ENCODE measurements around the gene SHPK. TPM values are rescaled to one million over a fixed set of nuclear protein-coding genes. Genes with fewer than 3 reads are reported as not detected.
"Not testable (repeated sequence)": the region's sequence is repeated elsewhere in the genome, so short reads cannot be mapped to it uniquely, and the experiment has no call there.

The SHPK gene
- total RNA-seq, 1 experiment from 2014 or later, result 21.4 TPM

GRCh38 chr17:3583456-3583855 is 52.6 kb downstream of the SHPK start:
- Histone ChIP-seq H3K36me3 (ENCODE audit: low read depth) (peaks cover 4% of the 10 kb centered on the region; the same call in 1 of the 2 replicates), H4K20me1 (ENCODE audit: insufficient read depth) (no peaks in the 10 kb centered on the region), H3F3A (ENCODE audit: insufficient read depth, low read depth) (no peaks in the 10 kb centered on the region), H3K4me1 (replicated peaks; ENCODE audit: insufficient read depth) (no peaks in the 10 kb centered on the region), H2AFZ (no peak overlapping the region), H3K79me2 (ENCODE audit: low read depth) (no peaks in the 10 kb centered on the region), H3K27me3 (ENCODE audit: insufficient read depth, low read depth) (no peaks in the 10 kb centered on the region), H3K27ac (no peak overlapping the region), H3K4me2 (no peak overlapping the region), H3K9me3 (ENCODE audit: insufficient read depth, low read depth) (no peaks in the 10 kb centered on the region), H3K9me2 (ENCODE audit: insufficient read depth) (no peaks in the 10 kb centered on the region), H3K4me3 (no peak overlapping the region)
- ChIA-PET CTCF (no interaction called here), POLR2A (ENCODE audit: unreplicated experiment) (no interaction called here)
- no peak for DNase-seq
- BruUV-seq (replicated peaks), result no TSS peak
- no peak for TF ChIP-seq EZH2 (IDR thresholded peaks at IDR 0.05; ENCODE audit: low read depth)
- TF ChIP-seq, protein P1, sequence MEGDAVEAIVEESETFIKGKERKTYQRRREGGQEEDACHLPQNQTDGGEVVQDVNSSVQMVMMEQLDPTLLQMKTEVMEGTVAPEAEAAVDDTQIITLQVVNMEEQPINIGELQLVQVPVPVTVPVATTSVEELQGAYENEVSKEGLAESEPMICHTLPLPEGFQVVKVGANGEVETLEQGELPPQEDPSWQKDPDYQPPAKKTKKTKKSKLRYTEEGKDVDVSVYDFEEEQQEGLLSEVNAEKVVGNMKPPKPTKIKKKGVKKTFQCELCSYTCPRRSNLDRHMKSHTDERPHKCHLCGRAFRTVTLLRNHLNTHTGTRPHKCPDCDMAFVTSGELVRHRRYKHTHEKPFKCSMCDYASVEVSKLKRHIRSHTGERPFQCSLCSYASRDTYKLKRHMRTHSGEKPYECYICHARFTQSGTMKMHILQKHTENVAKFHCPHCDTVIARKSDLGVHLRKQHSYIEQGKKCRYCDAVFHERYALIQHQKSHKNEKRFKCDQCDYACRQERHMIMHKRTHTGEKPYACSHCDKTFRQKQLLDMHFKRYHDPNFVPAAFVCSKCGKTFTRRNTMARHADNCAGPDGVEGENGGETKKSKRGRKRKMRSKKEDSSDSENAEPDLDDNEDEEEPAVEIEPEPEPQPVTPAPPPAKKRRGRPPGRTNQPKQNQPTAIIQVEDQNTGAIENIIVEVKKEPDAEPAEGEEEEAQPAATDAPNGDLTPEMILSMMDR (conservative IDR thresholded peaks at IDR 0.05), result no peak
- intact Hi-C loops (cut with micrococcal nuclease; ENCODE audit: unreplicated experiment), result no loop called here

- POLR2A ChIA-PET (ENCODE audit: unreplicated experiment), result no interaction called here
- Histone ChIP-seq H3K4me1 (replicated peaks; ENCODE audit: insufficient read depth) (no peaks in the 10 kb centered on the region), H3K36me3 (ENCODE audit: low read depth) (peaks cover 4% of the 10 kb centered on the region; the same call in 1 of the 2 replicates), H3K27ac (no peak overlapping the region), H3K4me2 (no peak overlapping the region), H3K27me3 (ENCODE audit: insufficient read depth, low read depth) (no peaks in the 10 kb centered on the region), H3F3A (ENCODE audit: insufficient read depth, low read depth) (no peaks in the 10 kb centered on the region), H3K9me2 (ENCODE audit: insufficient read depth) (no peaks in the 10 kb centered on the region), H3K9me3 (ENCODE audit: insufficient read depth, low read depth) (no peaks in the 10 kb centered on the region), H3K4me3 (no peak overlapping the region), H3K79me2 (ENCODE audit: low read depth) (no peaks in the 10 kb centered on the region), H2AFZ (no peak overlapping the region), H4K20me1 (ENCODE audit: insufficient read depth) (no peaks in the 10 kb centered on the region)
- intact Hi-C loops (cut with micrococcal nuclease; ENCODE audit: unreplicated experiment), result no loop called here
- TF ChIP-seq EZH2 (IDR thresholded peaks at IDR 0.05; ENCODE audit: low read depth), result no peak
- TF ChIP-seq, protein P1 (conservative IDR thresholded peaks at IDR 0.05), result no peak
- no peak for DNase-seq
- CTCF ChIA-PET, result no interaction called here
- BruUV-seq (replicated peaks), result no TSS peak
Observed at GRCh38 chr17:3582915-3583314, 53.1 kb downstream of the SHPK start.

- H2AFZ ChIP-seq; CTCF ChIA-PET; intact Hi-C loops (cut with micrococcal nuclease; ENCODE audit: unreplicated experiment); H3K9me3 ChIP-seq (ENCODE audit: insufficient read depth, low read depth); H3K27ac ChIP-seq; H3K27me3 ChIP-seq (ENCODE audit: insufficient read depth, low read depth); H3K36me3 ChIP-seq (ENCODE audit: low read depth); H3K4me2 ChIP-seq; H3K9me2 ChIP-seq (ENCODE audit: insufficient read depth); DNase-seq; H3K4me3 ChIP-seq; H4K20me1 ChIP-seq (ENCODE audit: insufficient read depth); BruUV-seq (replicated peaks); POLR2A ChIA-PET (ENCODE audit: unreplicated experiment); H3K79me2 ChIP-seq (ENCODE audit: low read depth): not testable (repeated sequence)
- H3K4me1 ChIP-seq (replicated peaks; ENCODE audit: insufficient read depth), result peaks cover 15% of the 10 kb centered on the region
- H3F3A ChIP-seq (ENCODE audit: insufficient read depth, low read depth), result peaks cover 18% of the 10 kb centered on the region; the same call in 1 of the 2 replicates
Observed at GRCh38 chr17:3578667-3579066, 57.4 kb downstream of the SHPK start.

DNA sequence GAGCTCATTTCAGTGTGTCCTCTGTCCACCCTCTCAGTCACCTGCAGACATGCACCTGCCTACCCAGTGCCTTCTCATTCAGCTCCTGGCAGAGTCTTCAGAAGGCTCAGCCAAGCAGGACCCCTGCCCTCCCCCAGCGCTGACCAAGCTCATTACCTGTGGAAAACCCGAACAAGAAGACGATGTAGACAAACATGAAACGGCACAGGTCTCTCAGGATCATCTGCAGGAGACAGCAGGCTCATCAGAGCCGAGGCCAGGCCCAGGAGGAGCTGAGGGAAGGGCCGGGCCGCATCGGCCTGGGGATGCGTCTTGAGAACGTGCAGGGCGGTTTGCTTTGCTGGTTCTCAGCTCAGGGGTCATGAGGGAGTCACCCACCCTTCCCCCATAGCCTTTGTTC is 59.1 kb downstream of the SHPK start:
- intact Hi-C loops (cut with micrococcal nuclease; ENCODE audit: unreplicated experiment), result no loop called here
- no peak for DNase-seq
- ChIA-PET CTCF (no interaction called here), POLR2A (ENCODE audit: unreplicated experiment) (no interaction called here)
- Histone ChIP-seq H2AFZ (no peak overlapping the region), H3F3A (ENCODE audit: insufficient read depth, low read depth) (peaks cover 18% of the 10 kb centered on the region; the same call in 1 of the 2 replicates), H3K27ac (no peak overlapping the region), H3K79me2 (ENCODE audit: low read depth) (no peaks in the 10 kb centered on the region), H3K4me1 (replicated peaks; ENCODE audit: insufficient read depth) (peaks cover 15% of the 10 kb centered on the region), H3K27me3 (ENCODE audit: insufficient read depth, low read depth) (no peaks in the 10 kb centered on the region), H3K4me3 (no peak overlapping the region), H3K36me3 (ENCODE audit: low read depth) (no peaks in the 10 kb centered on the region; the same call in 1 of the 2 replicates), H3K9me2 (ENCODE audit: insufficient read depth) (no peaks in the 10 kb centered on the region), H4K20me1 (ENCODE audit: insufficient read depth) (no peaks in the 10 kb centered on the region), H3K4me2 (no peak overlapping the region), H3K9me3 (ENCODE audit: insufficient read depth, low read depth) (no peaks in the 10 kb centered on the region)
- TF ChIP-seq, protein P1 (conservative IDR thresholded peaks at IDR 0.05), result no peak
- no peak for TF ChIP-seq EZH2 (IDR thresholded peaks at IDR 0.05; ENCODE audit: low read depth)
- no TSS peak for BruUV-seq (replicated peaks)

Measured in PC-9 (cell line).